ENCODE results near the gene CA11.
A peak's percentile ranks its signal among the peaks of the same experiment; 100 is the strongest.

DNA sequence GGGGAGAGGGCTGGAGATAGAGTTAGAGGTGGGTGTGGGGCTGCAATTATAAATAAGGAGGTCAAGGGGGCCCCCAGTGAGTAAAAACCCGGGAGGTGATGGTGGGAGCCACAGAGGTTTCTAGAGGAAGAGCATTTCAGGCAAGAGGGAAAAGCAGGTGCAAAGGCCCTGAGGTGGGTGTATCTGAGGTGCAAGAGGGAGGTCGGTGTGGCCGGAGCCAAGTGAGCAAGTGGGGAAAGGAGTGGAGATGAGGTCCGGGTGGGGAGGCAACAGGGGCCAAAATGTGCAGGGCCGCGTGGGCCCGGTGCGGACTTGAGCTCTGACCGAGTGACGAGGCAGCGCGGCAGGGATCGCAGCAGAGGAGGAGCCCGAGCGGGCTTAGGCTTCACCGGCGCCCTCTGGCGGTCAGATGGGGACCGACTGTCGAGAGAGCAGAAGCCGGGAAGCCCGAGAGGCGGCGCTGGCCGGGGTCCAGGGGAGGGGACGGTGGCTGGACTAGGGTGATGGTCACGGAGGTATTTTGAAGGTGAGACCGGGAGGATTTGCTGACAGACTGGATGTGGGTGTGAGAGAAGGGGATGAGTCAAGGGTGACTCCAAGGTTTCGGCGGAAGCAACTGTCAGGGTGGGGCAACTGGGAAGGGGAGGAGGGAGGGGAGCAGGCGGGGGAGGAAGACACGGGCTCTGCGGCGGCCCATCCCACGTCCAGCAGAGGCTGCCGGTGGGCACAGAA is 57.2 kb downstream of the CA11 start:
- TF ChIP-seq, protein P1, sequence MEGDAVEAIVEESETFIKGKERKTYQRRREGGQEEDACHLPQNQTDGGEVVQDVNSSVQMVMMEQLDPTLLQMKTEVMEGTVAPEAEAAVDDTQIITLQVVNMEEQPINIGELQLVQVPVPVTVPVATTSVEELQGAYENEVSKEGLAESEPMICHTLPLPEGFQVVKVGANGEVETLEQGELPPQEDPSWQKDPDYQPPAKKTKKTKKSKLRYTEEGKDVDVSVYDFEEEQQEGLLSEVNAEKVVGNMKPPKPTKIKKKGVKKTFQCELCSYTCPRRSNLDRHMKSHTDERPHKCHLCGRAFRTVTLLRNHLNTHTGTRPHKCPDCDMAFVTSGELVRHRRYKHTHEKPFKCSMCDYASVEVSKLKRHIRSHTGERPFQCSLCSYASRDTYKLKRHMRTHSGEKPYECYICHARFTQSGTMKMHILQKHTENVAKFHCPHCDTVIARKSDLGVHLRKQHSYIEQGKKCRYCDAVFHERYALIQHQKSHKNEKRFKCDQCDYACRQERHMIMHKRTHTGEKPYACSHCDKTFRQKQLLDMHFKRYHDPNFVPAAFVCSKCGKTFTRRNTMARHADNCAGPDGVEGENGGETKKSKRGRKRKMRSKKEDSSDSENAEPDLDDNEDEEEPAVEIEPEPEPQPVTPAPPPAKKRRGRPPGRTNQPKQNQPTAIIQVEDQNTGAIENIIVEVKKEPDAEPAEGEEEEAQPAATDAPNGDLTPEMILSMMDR (IDR thresholded peaks at IDR 0.05): peak in 2 of 3 donors; percentile 45 to 94
- no peak for TF ChIP-seq POLR2A (IDR thresholded peaks at IDR 0.05)

All from lower leg skin (tissue), 3 donors.